ENCODE measurements around the gene BLOC1S6. TPM values are rescaled to one million over a fixed set of nuclear protein-coding genes. Genes with fewer than 3 reads are reported as not detected.
"Not testable (repeated sequence)": the region's sequence is repeated elsewhere in the genome, so short reads cannot be mapped to it uniquely, and the experiment has no call there.

The BLOC1S6 gene
- polyA plus RNA-seq, 5 donors, result 43.0 to 62.0 (median 54.7) TPM

GRCh38 chr15:45637141-45637540 lies 50.0 kb downstream of the BLOC1S6 start:
- no peak for DNase-seq

DNA sequence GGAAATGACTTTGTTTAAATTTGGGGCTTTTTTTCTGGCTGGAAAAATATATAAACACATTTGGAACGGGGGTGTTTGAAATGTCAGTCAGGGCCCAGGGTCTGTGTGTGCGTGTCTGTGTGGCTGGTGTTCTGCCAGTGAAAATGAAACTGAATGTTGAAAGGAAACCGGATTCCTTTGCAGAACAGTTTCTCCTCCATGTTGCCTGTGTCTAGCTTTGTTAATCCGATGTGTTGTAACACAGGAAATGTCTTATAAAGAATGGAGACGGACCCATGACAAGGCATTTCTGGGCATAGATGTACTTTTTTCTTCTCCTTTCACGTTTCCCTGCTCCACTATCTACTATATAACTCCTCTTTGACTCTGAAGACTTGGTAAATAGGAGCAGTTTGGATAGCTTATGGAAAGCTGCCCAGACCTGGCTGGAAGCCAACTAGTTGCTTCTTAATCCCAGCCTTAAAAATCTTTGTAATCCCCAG lies 50.4 kb downstream of the BLOC1S6 start:
- peak; percentile 78 to 83 for DNase-seq

- no peak for DNase-seq
Observed at GRCh38 chr15:45640616-45641015, 53.4 kb downstream of the BLOC1S6 start.

GRCh38 chr15:45641374-45641781 lies 54.2 kb downstream of the BLOC1S6 start:
- no peak for DNase-seq

GRCh38 chr15:45641999-45642932 lies 55.1 kb downstream of the BLOC1S6 start:
- no peak for DNase-seq

DNA sequence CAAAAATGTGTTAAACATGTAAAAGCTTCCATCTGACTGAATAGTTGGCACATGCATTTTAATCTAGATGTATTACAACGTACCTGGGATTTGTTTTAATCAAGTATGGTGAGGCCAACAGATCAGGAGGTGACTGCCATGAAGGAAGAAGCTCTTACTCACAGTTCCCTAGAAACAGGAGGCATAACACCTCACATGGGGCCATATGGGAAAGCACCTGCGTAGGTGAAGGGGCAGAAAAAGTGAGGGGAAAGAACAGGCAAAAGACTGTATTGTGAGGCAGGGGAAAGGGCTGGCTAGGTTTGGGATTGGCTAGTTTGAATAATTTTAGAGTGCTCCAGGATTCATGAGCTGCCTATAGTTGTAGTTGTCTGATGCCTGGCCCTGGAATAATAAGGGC lies 57.3 kb downstream of the BLOC1S6 start:
- DNase-seq, result no peak

DNA sequence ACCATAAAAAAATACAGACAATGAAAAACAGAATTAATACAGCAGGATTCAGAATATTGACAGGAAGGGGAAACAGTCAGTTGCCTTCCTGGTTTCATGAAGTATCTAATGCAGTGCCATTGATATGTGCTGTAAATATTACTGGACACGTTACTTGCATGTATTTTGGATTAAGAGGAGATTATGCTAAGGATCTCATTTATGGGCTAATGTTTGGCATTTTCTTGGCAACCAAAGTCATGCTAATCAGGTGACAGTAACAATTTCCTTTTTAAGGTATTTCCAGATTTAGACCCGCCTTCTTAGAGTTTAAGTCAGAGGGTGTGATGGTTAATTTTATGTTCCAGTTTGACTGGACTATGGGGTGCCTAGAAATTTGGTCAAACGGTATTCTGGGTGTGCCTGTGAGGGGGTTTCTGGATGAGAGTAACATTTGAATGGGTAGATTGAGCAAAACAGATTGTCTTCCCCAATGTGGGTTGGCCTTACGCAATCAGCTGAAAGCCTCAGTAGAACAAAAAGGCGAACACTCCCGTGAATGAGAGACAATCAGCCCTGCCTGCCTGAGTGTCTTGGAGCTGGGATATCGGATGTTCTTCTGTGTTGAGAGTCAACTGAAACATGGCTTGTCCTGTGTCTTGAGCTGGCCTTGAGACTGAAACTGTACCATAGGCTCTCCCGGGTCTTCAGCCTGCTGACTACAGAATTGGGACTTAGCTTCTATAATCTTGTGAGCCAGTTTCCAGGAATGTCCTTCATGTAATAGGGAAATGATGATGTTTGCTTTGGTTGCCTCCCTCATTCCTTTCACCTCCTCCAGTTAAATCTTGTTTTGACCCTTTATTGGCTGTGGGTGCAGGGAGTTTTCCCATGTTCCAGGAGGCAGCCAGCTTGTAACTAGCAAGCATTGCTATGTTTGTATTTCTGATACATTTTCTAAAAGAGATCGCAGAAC lies 58.1 kb downstream of the BLOC1S6 start:
- no peak for DNase-seq

- no peak for DNase-seq
Observed at GRCh38 chr15:45646220-45646619, 59.0 kb downstream of the BLOC1S6 start.

- no peak for DNase-seq
Observed at GRCh38 chr15:45647828-45648227, 60.6 kb downstream of the BLOC1S6 start.

- DNase-seq, result no peak
Observed at GRCh38 chr15:45648521-45649200, 61.5 kb downstream of the BLOC1S6 start.

- DNase-seq, result not testable (repeated sequence)
Observed at GRCh38 chr15:45650007-45650406, 62.8 kb downstream of the BLOC1S6 start.

GRCh38 chr15:45650889-45651525 lies 63.8 kb downstream of the BLOC1S6 start:
- no peak for DNase-seq

DNA sequence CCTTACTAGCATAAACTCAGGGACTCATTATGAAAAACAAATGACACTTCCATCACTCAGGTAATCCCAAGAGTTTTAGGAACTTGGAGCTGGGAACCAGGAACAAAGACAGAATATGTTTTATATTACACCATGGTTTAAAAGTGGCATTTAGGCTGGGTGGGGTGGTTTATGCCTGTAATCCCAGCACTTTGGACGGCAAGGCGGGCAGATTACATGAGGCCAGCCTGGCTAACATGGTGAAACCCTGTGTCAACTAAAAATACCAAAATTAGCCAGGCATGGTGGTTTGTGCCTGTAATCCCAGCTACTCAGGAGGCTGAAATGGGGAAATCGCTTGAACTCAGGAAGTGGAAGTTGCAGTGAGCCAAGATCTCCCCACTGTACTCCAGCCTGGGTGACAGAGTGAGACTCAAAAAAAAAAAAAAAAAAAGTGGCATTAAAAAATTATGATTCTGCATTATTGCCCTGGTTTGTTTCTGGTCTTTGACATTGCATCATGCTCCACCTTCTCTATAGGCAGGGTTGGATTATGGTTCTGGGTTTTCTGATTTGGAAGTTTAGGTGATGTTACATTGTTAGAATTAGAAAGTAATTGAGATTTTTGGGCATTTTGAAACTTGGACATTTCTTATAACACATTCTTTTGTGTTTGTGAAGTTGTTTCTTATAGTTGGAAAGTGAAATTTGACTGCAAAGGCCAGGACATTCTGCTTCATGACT lies 66.7 kb downstream of the BLOC1S6 start:
- DNase-seq, result no peak

DNA sequence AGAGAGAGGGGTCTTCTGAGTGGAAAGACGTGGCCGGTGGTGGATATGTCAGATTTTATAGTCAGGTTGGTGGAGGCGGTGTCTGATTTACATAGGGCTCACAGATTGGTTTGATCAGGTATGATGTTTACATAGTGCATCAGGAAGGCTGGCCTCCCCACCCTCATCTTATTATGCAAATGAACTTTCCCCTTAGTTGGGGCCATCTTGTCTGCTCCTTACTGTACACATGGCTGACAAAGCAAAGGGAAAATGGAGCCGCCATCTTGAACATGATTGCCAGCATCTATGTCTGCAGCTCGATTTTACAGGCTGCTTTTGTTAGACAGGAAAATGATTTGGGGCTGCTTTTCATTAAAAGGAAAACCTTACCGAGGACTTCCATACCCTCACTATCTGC lies 67.6 kb downstream of the BLOC1S6 start:
- DNase-seq, result no peak

- no peak for DNase-seq
Observed at GRCh38 chr15:45657254-45657653, 70.1 kb downstream of the BLOC1S6 start.

DNA sequence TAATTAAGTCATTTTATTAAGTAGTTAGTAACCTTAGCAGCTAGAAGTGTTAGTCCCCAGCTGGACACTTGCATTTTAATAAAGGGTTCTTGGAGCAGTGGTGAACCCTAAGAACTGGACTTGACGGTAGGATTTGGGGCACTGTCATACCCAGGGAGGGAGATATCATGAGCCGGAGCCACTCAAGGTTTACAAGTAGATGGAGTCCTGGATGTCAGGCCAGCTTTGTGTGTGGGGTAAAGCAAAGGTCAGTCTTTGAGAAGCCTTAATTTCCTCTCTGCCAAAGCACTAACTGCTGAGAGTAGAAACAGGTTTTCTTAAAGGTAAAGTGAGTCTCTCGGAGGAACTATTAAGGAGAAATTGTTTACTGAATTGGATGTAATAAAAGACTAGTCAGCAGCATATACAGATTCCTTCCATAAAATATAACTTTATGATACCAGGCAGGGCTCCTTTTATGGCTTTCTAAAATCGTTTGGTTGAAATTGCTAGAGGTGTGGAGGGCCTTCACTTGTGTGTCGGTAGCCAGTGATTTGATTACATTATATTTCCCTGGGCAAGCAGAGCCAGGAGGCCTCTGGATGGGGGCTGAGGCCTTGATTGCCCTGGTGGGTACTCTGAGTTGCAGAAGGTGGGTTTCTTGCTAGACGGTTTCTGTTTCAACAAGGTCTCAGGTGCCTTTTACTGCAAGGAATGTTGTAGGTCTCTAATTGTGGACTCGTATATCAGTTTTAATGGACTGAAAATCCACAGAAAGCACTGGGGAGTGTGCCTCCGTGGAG lies 70.8 kb downstream of the BLOC1S6 start:
- no peak for DNase-seq
